Cortex of kidney (tissue), 1 donor: ENCODE data around the gene DTNB.

Source experiments
- DNase-seq: peaks from one replicate; lab custom pipeline; 2025; lab: John Stamatoyannopoulos, UW

Gene DTNB

GRCh38 chr2:25369876-25370275, 303.5 kb downstream of the DTNB start:
- DNase-seq: no peak

GRCh38 chr2:25369439-25369838, 303.9 kb downstream of the DTNB start:
- no peak for DNase-seq

- DNase-seq: no peak
Observed at GRCh38 chr2:25368660-25369059, 304.7 kb downstream of the DTNB start.

GRCh38 chr2:25367296-25367695, 306.1 kb downstream of the DTNB start:
- no peak for DNase-seq

- no peak for DNase-seq
Observed at GRCh38 chr2:25366629-25367028, 306.7 kb downstream of the DTNB start.

GRCh38 chr2:25365241-25365640, 308.1 kb downstream of the DTNB start:
- no peak for DNase-seq

GRCh38 chr2:25363733-25364132, 309.6 kb downstream of the DTNB start:
- no peak for DNase-seq

- no peak for DNase-seq
Observed at GRCh38 chr2:25362434-25363145, 310.8 kb downstream of the DTNB start.

- no peak for DNase-seq
Observed at GRCh38 chr2:25362049-25362433, 311.3 kb downstream of the DTNB start.

- DNase-seq: no peak
Observed at GRCh38 chr2:25361261-25362048, 311.9 kb downstream of the DTNB start.

GRCh38 chr2:25358836-25359235, 314.5 kb downstream of the DTNB start:
- DNase-seq: no peak

- DNase-seq: no peak
Observed at GRCh38 chr2:25358249-25358815, 315.0 kb downstream of the DTNB start.

GRCh38 chr2:25356088-25356487, 317.3 kb downstream of the DTNB start:
- DNase-seq: no peak

- DNase-seq: no peak
Observed at GRCh38 chr2:25355270-25355669, 318.1 kb downstream of the DTNB start.

GRCh38 chr2:25354116-25354515, 319.3 kb downstream of the DTNB start:
- no peak for DNase-seq

- DNase-seq: no peak
Observed at GRCh38 chr2:25349397-25349796, 324.0 kb downstream of the DTNB start.

GRCh38 chr2:25347846-25348245, 325.5 kb downstream of the DTNB start:
- no peak for DNase-seq

GRCh38 chr2:25347205-25347815, 326.1 kb downstream of the DTNB start:
- DNase-seq: no peak

GRCh38 chr2:25343187-25343825, 330.1 kb downstream of the DTNB start:
- no peak for DNase-seq

- DNase-seq: no peak
Observed at GRCh38 chr2:25342372-25343186, 330.8 kb downstream of the DTNB start.

GRCh38 chr2:25341753-25342371, 331.5 kb downstream of the DTNB start, which contains the start of gene DNMT3A:
DNMT3A (minus strand) TSS chr2:25341925; CDS start chr2:25313984, 27,941 bp downstream.
- DNase-seq: no peak
